ENCODE results near the gene LRRC8A. TPM values are rescaled to one million over a fixed set of nuclear protein-coding genes. Genes with fewer than 3 reads are reported as not detected.

LRRC8A gene
- polyA plus RNA-seq, 1 donor from 2014 or later: 11.6 TPM

GRCh38 chr9:128860937-128861336 is 21.0 kb upstream of the LRRC8A start:
- H3K27ac ChIP-seq (ENCODE audit: low read length): no peak overlapping the region
- H3F3A ChIP-seq (ENCODE audit: insufficient read depth, low read length, poor library complexity, severe bottlenecking): no peaks in the 10 kb centered on the region
- no peaks in the 10 kb centered on the region for H3K27me3 ChIP-seq (ENCODE audit: insufficient read depth, low read depth, low read length)
- no peaks in the 10 kb centered on the region for H3K79me2 ChIP-seq (replicated peaks; ENCODE audit: insufficient read depth, low read length)
- no peaks in the 10 kb centered on the region for H3K9me3 ChIP-seq (ENCODE audit: low read length)
- H3K4me3 ChIP-seq (ENCODE audit: low read length): no peak overlapping the region
- H3K36me3 ChIP-seq (ENCODE audit: insufficient read depth, low read length): no peaks in the 10 kb centered on the region
- H3K4me2 ChIP-seq (ENCODE audit: low read length): no peak overlapping the region
- H2AFZ ChIP-seq (ENCODE audit: low read depth, low read length): no peak overlapping the region
- H4K20me1 ChIP-seq (ENCODE audit: insufficient read depth): no peaks in the 10 kb centered on the region
- TF ChIP-seq MXI1 (conservative IDR thresholded peaks at IDR 0.05; ENCODE audit: poor library complexity, severe bottlenecking) (no peak), POLR2AphosphoS5 (IDR thresholded peaks at IDR 0.05) (no peak), REST (IDR thresholded peaks at IDR 0.05; ENCODE audit: borderline replicate concordance) (no peak), EZH2 (IDR thresholded peaks at IDR 0.05; ENCODE audit: borderline replicate concordance, insufficient read depth, low read length, poor library complexity, severe bottlenecking) (no peak), SMC3 (conservative IDR thresholded peaks at IDR 0.05; ENCODE audit: poor library complexity) (no peak), TAF1 (IDR thresholded peaks at IDR 0.05; ENCODE audit: low read depth) (no peak), EP300 (conservative IDR thresholded peaks at IDR 0.05; ENCODE audit: poor library complexity, severe bottlenecking) (no peak), CTCF (IDR thresholded peaks at IDR 0.05; ENCODE audit: poor library complexity, severe bottlenecking) (no peak), RAD21 (conservative IDR thresholded peaks at IDR 0.05) (no peak)
- no peaks in the 10 kb centered on the region for H3K9me2 ChIP-seq (ENCODE audit: insufficient read depth, low read length)
- H3K9ac ChIP-seq (ENCODE audit: low read length): no peak overlapping the region

GRCh38 chr9:128861501-128861900 is 20.4 kb upstream of the LRRC8A start:
- Histone ChIP-seq H3K27ac (ENCODE audit: low read length) (no peak overlapping the region), H3K4me3 (ENCODE audit: low read length) (no peak overlapping the region), H3K9ac (ENCODE audit: low read length) (no peak overlapping the region), H3K9me2 (ENCODE audit: insufficient read depth, low read length) (no peaks in the 10 kb centered on the region), H3K36me3 (ENCODE audit: insufficient read depth, low read length) (no peaks in the 10 kb centered on the region), H3K79me2 (replicated peaks; ENCODE audit: insufficient read depth, low read length) (no peaks in the 10 kb centered on the region), H4K20me1 (ENCODE audit: insufficient read depth) (no peaks in the 10 kb centered on the region), H3K27me3 (ENCODE audit: insufficient read depth, low read depth, low read length) (no peaks in the 10 kb centered on the region), H3F3A (ENCODE audit: insufficient read depth, low read length, poor library complexity, severe bottlenecking) (no peaks in the 10 kb centered on the region), H3K4me2 (ENCODE audit: low read length) (no peak overlapping the region), H3K9me3 (ENCODE audit: low read length) (no peaks in the 10 kb centered on the region), H2AFZ (ENCODE audit: low read depth, low read length) (no peak overlapping the region)
- TF ChIP-seq SMC3 (conservative IDR thresholded peaks at IDR 0.05; ENCODE audit: poor library complexity): no peak
- TF ChIP-seq EP300 (conservative IDR thresholded peaks at IDR 0.05; ENCODE audit: poor library complexity, severe bottlenecking): no peak
- no peak for TF ChIP-seq RAD21 (conservative IDR thresholded peaks at IDR 0.05)
- TF ChIP-seq CTCF (IDR thresholded peaks at IDR 0.05; ENCODE audit: poor library complexity, severe bottlenecking): no peak
- TF ChIP-seq MXI1 (conservative IDR thresholded peaks at IDR 0.05; ENCODE audit: poor library complexity, severe bottlenecking): no peak
- TF ChIP-seq REST (IDR thresholded peaks at IDR 0.05; ENCODE audit: borderline replicate concordance): no peak
- TF ChIP-seq POLR2AphosphoS5 (IDR thresholded peaks at IDR 0.05): no peak
- no peak for TF ChIP-seq TAF1 (IDR thresholded peaks at IDR 0.05; ENCODE audit: low read depth)
- TF ChIP-seq EZH2 (IDR thresholded peaks at IDR 0.05; ENCODE audit: borderline replicate concordance, insufficient read depth, low read length, poor library complexity, severe bottlenecking): no peak

All from neural cell (in vitro differentiated cells).